K562 (cell line): ENCODE measurements around the gene CLDN25. TPM values are rescaled to one million over a fixed set of nuclear protein-coding genes. Genes with fewer than 3 reads are reported as not detected.

ENCODE experiments used
- ATAC-seq: fragments of 200-7000 bp; cut with Tn5 transposase; 3 replicates; pipeline ENCODE4 v1.9.1; 2020; ENCODE audit warnings: moderate library complexity
- BruUV-seq: library from RNA; stranded (reverse); fragments of 400-500 nt; replicated peaks from 2 replicates; lab custom pipeline; 2021; lab: Mats Ljungman, UMichigan
- CTCF ChIA-PET: fragments of 300-600 bp; formaldehyde crosslinking; extraction: SDS; loops from one replicate; lab custom pipeline; 2021; ENCODE audit warnings: low intra/inter-chr PET ratio; lab: Yijun Ruan, JAX
- POLR2A ChIA-PET: fragments of 300-600, 350-650 bp; sonication (Branson Sonifier 250); formaldehyde crosslinking; extraction: SDS; loops from one replicate; lab custom pipeline; 2021; ENCODE audit warnings: antibody characterized with exemption, inconsistent platforms; lab: Yijun Ruan, JAX
- DNase-seq, 4 experiments: peaks; one replicate each; pipeline versions ENCODE4 v3.0.0 to v3.0.0-alpha.2; 2011 to 2018; ENCODE audit warnings: low spot score in 3 of 4, mixed read lengths in 3 of 4; ENCODE audit errors: extremely low read depth in 1 of 4
- FAIRE-seq: peaks from 2 replicates; lab custom pipeline; 2011; peaks lifted over from hg19 to GRCh38; lab: Jason Lieb, UNC
- H2AFZ ChIP-seq: 2 replicates; pipeline ENCODE4 v1.6.0; 2011; ENCODE audit warnings: low read depth, low read length, control low read depth, inconsistent platforms
- H3K27ac ChIP-seq: fragments of 200-600 bp; 3 replicates; pipeline ENCODE4 v1.8.0; 2011; ENCODE audit warnings: low read depth, mild to moderate bottlenecking, control low read depth, inconsistent platforms, low read length, moderate library complexity, mixed read lengths; ENCODE audit errors: extremely low read depth
- H3K27me3 ChIP-seq, 2 experiments: fragments of 300-600 bp in 1 of 2; 2 replicates in 1 of 2; 3 replicates in 1 of 2; pipeline versions ENCODE4 v1.6.0 to v1.8.0; 2011; ENCODE audit warnings: inconsistent platforms in 2 of 2, low read length in 2 of 2, mild to moderate bottlenecking in 1 of 2, mixed read lengths in 1 of 2, moderate library complexity in 1 of 2; ENCODE audit not compliant: control insufficient read depth in 2 of 2, insufficient read depth in 2 of 2
- H3K36me3 ChIP-seq: fragments of 300-600 bp; 3 replicates; pipeline ENCODE4 v1.8.0; 2011; ENCODE audit warnings: mild to moderate bottlenecking, low read length, inconsistent platforms; ENCODE audit not compliant: control insufficient read depth, insufficient read depth
- H3K4me1 ChIP-seq, 2 experiments: fragments of 200-600 bp in 1 of 2; replicated peaks in 1 of 2; 2 replicates in 1 of 2; 3 replicates in 1 of 2; pipeline versions ENCODE4 v1.5.1 to v1.8.0; 2011; ENCODE audit warnings: inconsistent platforms in 2 of 2, low read length in 2 of 2, mild to moderate bottlenecking in 1 of 2, mixed read lengths in 1 of 2, moderate library complexity in 1 of 2; ENCODE audit not compliant: control insufficient read depth in 2 of 2, insufficient read depth in 2 of 2
- H3K4me2 ChIP-seq: 2 replicates; pipeline ENCODE4 v1.6.1; 2011; ENCODE audit warnings: low read length, control low read depth, inconsistent platforms, mixed read lengths; ENCODE audit not compliant: insufficient read depth
- H3K4me3 ChIP-seq: fragments of 200-600 bp; sonication (generic), shearing (Covaris generic); 2 replicates; pipeline ENCODE4 v1.5.1; 2016; ENCODE audit warnings: control low read depth, inconsistent platforms
- H3K79me2 ChIP-seq: fragments of 200-600 bp; 3 replicates; pipeline ENCODE4 v1.8.0; 2011; ENCODE audit warnings: low read length, inconsistent platforms; ENCODE audit not compliant: control insufficient read depth, insufficient read depth
- H3K9ac ChIP-seq, 2 experiments: 2 replicates each; pipeline versions ENCODE4 v1.6.0 to v1.6.1; 2011; ENCODE audit warnings: low read depth in 2 of 2, low read length in 2 of 2, control low read depth in 1 of 2, inconsistent platforms in 1 of 2, mild to moderate bottlenecking in 1 of 2, mixed read lengths in 1 of 2; ENCODE audit not compliant: insufficient read depth in 1 of 2
- H3K9me1 ChIP-seq: one replicate; pipeline ENCODE4 v1.6.0; 2011; ENCODE audit warnings: inconsistent platforms, mild to moderate bottlenecking, low read length, moderate library complexity; ENCODE audit not compliant: control insufficient read depth, insufficient read depth
- H3K9me3 ChIP-seq: replicated peaks from 2 replicates; pipeline ENCODE4 v1.5.1; 2011; ENCODE audit warnings: low read depth, low read length, inconsistent platforms; ENCODE audit not compliant: control insufficient read depth, insufficient read depth
- H4K20me1 ChIP-seq: replicated peaks from 2 replicates; pipeline ENCODE4 v1.6.1; 2011; ENCODE audit warnings: low read length, inconsistent platforms, mixed read lengths; ENCODE audit not compliant: control insufficient read depth, insufficient read depth
- CBX5 ChIP-seq: IDR thresholded peaks from 2 replicates; pipeline ENCODE4 v1.6.1; 2014; ENCODE audit warnings: low read depth, borderline replicate concordance
- ETV5 ChIP-seq: sonication (generic); formaldehyde crosslinking; IDR thresholded peaks from 2 replicates; pipeline ENCODE4 v1.4.0; 2020; ENCODE audit warnings: low read depth, mild to moderate bottlenecking, missing genetic modification reagents
- FOXK2 ChIP-seq, 2 experiments: fragments of 450-650 bp; IDR thresholded peaks in 1 of 2; conservative IDR thresholded peaks in 1 of 2; 2 replicates each; pipeline ENCODE4 v1.6.1; 2016; ENCODE audit warnings: low read depth in 2 of 2, mild to moderate bottlenecking in 1 of 2
- HMG20A ChIP-seq: fragments of 450-650 bp; formaldehyde crosslinking; conservative IDR thresholded peaks from 2 replicates; pipeline ENCODE4 v1.4.0; 2020; ENCODE audit warnings: mild to moderate bottlenecking, mixed read lengths
- HNRNPH1 ChIP-seq: fragments of 200-400 bp; formaldehyde crosslinking; optimal IDR thresholded peaks from 2 replicates; pipeline ENCODE3; 2017; ENCODE audit warnings: low read depth, mild to moderate bottlenecking, low read length, moderate library complexity
- L3MBTL2 ChIP-seq: fragments of 450-650 bp; IDR thresholded peaks from 2 replicates; pipeline ENCODE4 v1.6.1; 2016; ENCODE audit warnings: mild to moderate bottlenecking, moderate library complexity
- MCM7 ChIP-seq, 2 experiments: fragments of 450-650 bp; IDR thresholded peaks; 2 replicates each; pipeline ENCODE4 v1.6.1; 2016 to 2018
- MEF2D ChIP-seq: conservative IDR thresholded peaks from 2 replicates; pipeline ENCODE4 v1.6.1; 2016; ENCODE audit warnings: low read depth, missing genetic modification characterization, missing compliant biosample characterization
- MLLT1 ChIP-seq, 2 experiments: fragments of 450-650 bp; IDR thresholded peaks; 2 replicates each; pipeline ENCODE4 v1.6.1; 2016
- MYNN ChIP-seq, 2 experiments: sonication (generic); formaldehyde crosslinking in 1 of 2; IDR thresholded peaks; 2 replicates each; pipeline versions ENCODE4 v1.5.0 to v1.6.1; 2016 to 2020; ENCODE audit warnings: antibody characterized with exemption in 1 of 2, missing genetic modification reagents in 1 of 2
- PATZ1 ChIP-seq: fragments of 250-450 bp; sonication (Bioruptor Pico); IDR thresholded peaks from 2 replicates; pipeline ENCODE4 v1.5.0; 2020; ENCODE audit warnings: mild to moderate bottlenecking, borderline replicate concordance
- PHF21A ChIP-seq: fragments of 450-650 bp; IDR thresholded peaks from 2 replicates; pipeline ENCODE4 v1.6.1; 2017; ENCODE audit warnings: low read depth, borderline replicate concordance
- SMARCE1 ChIP-seq: fragments of 450-650 bp; IDR thresholded peaks from 2 replicates; pipeline ENCODE4 v1.7.1; 2016; ENCODE audit warnings: mild to moderate bottlenecking
- TCF7 ChIP-seq: sonication (generic); IDR thresholded peaks from 2 replicates; pipeline ENCODE4 v1.6.1; 2016; ENCODE audit warnings: antibody characterized with exemption, borderline replicate concordance
- TEAD4 ChIP-seq, 2 experiments: sonication (generic) in 1 of 2; formaldehyde crosslinking in 1 of 2; IDR thresholded peaks; 2 replicates each; pipeline versions ENCODE4 v1.6.1 to v1.8.0; 2012 to 2022; ENCODE audit warnings: borderline replicate concordance in 1 of 2, inconsistent platforms in 1 of 2, low read length in 1 of 2, mild to moderate bottlenecking in 1 of 2, missing genetic modification reagents in 1 of 2
- VEZF1 ChIP-seq: fragments of 200-800 bp; sonication (Bioruptor generic); IDR thresholded peaks from 2 replicates; pipeline ENCODE4 v1.6.1; 2017; ENCODE audit warnings: missing genetic modification characterization, missing compliant biosample characterization
- ZBTB17 ChIP-seq: fragments of 450-650 bp; formaldehyde crosslinking; IDR thresholded peaks from 2 replicates; pipeline ENCODE4 v1.4.0; 2020; ENCODE audit warnings: mild to moderate bottlenecking
- ZBTB8A ChIP-seq: fragments of 450-650 bp; IDR thresholded peaks from 2 replicates; pipeline ENCODE4 v1.6.1; 2018; ENCODE audit warnings: mild to moderate bottlenecking, moderate library complexity; ENCODE audit not compliant: partially characterized antibody
- WGBS: fragments of 100-300 bp; shearing (Covaris generic); methylation state at CpG from one replicate; pipeline ENCODE4 v1.1.6; 2016; ENCODE audit warnings: low coverage, mixed read lengths; ENCODE audit not compliant: insufficient coverage; ENCODE audit errors: missing lambda C conversion rate; 5-methylcytosine and 5-hydroxymethylcytosine counted together
- in situ Hi-C: fragments of 300-500 bp; cut with MboI; formaldehyde crosslinking; loops from 4 replicates; pipeline ENCODE4 v1.15.0; 2018; ENCODE audit warnings: inconsistent platforms, mixed read lengths
- intact Hi-C: fragments of 100-400 bp; cut with micrococcal nuclease; formaldehyde crosslinking; loops from 2 replicates; pipeline ENCODE4 v1.14.2; 2022
- polyA plus RNA-seq, 8 experiments: library from polyadenylated mRNA; depleted of rRNA in 4 of 8; stranded (reverse) in 5 of 8; unstranded in 3 of 8; fragments of >200 nt; fragmentation: Nextera tagmentation in 2 of 8; fragmentation: Illumina TruSeq in 1 of 8; extraction: Ambion mirVana in 2 of 8; extraction: Trizol in 1 of 8; gene quantifications; 2 replicates each; pipeline versions ENCODE4 v1.2.1 to v1.2.3, GENCODE V29; 2011 to 2014; ENCODE audit warnings: inconsistent platforms in 1 of 8, missing spikeins in 1 of 8
- total RNA-seq, 7 experiments: library from RNA; depleted of rRNA in 6 of 7; stranded (reverse); fragments of >200 nt in 6 of 7; fragmentation: Illumina TruSeq in 2 of 7; extraction: Trizol in 2 of 7; gene quantifications; 2 replicates each; pipeline versions ENCODE4 v1.2.1 to v1.2.3, GENCODE V29; 2011 to 2021; ENCODE audit warnings: low replicate concordance in 1 of 7

The CLDN25 gene
- total and polyA plus RNA-seq, 9 of the 15 experiments (the other 6 are each of a cell fraction or from before 2014, with no cell fraction given): not detected

GRCh38 chr11:113760241-113760640, 19.4 kb upstream of the CLDN25 start:
- Histone ChIP-seq H3K9ac (no peak overlapping the region), H4K20me1 (no peaks in the 10 kb centered on the region), H3K4me1 (no peaks in the 10 kb centered on the region), H3K9me1 (no peaks in the 10 kb centered on the region), H3K79me2 (0 out of 3 replicates have a peak, but pooled peaks cover 2% of the 10 kb centered on the region), H3K9me3 (no peaks in the 10 kb centered on the region), H3K4me3 (no peak overlapping the region), H3K27me3 (no peaks in the 10 kb centered on the region), H3K4me2 (no peak overlapping the region), H3K36me3 (peaks cover 72% of the 10 kb centered on the region), H3K27ac (no peak overlapping the region), H2AFZ (no peak overlapping the region)
- FAIRE-seq (no peak), DNase-seq (no peak), ATAC-seq (no peak)
- ChIA-PET POLR2A (interaction anchor here (1.1 kb wide), 1 partner anchor 48 kb away, joined by 3 read pairs; no protein-coding TSS in a partner anchor), CTCF (no interaction called here)
- no TSS peak for BruUV-seq
- no peak for TF ChIP-seq ETV5 (CRISPR knock-in tag)
- TF ChIP-seq SMARCE1: no peak
- no peak for TF ChIP-seq HNRNPH1
- no peak for TF ChIP-seq ZBTB17
- TF ChIP-seq CBX5: no peak
- TF ChIP-seq FOXK2 (conservative IDR thresholded peaks at IDR 0.05 in 1 of 2, IDR thresholded peaks at IDR 0.05 in 1 of 2; ENCODE audit: low read depth in 2 of 2): no peak
- no peak for TF ChIP-seq HMG20A
- TF ChIP-seq TCF7: no peak
- no peak for TF ChIP-seq MYNN (IDR thresholded peaks at IDR 0.05)
- no peak for TF ChIP-seq MYNN (CRISPR knock-in tag; IDR thresholded peaks at IDR 0.05)
- no peak for TF ChIP-seq PHF21A
- TF ChIP-seq ZBTB8A: no peak
- no peak for TF ChIP-seq L3MBTL2
- no peak for TF ChIP-seq TEAD4 (IDR thresholded peaks at IDR 0.05; ENCODE audit: low read length)
- TF ChIP-seq TEAD4 (CRISPR knock-in tag; IDR thresholded peaks at IDR 0.05; ENCODE audit: borderline replicate concordance): no peak
- TF ChIP-seq MEF2D: no peak
- TF ChIP-seq MLLT1 (IDR thresholded peaks at IDR 0.05): no peak
- no peak for TF ChIP-seq PATZ1 (CRISPR knock-in tag)
- TF ChIP-seq VEZF1: no peak
- no peak for TF ChIP-seq MCM7 (IDR thresholded peaks at IDR 0.05)
- 90% methylated on average over 3 of the region's 3 CpGs for WGBS
- in situ Hi-C loops: no loop called here
- intact Hi-C loops: no loop called here
